HepG2 (cell line): ENCODE measurements around the gene TCEANC2. TPM values are rescaled to one million over a fixed set of nuclear protein-coding genes. Genes with fewer than 3 reads are reported as not detected.

Experiments
- EP300 ChIP-seq, 3 experiments: sonication (generic) in 1 of 3; formaldehyde crosslinking in 1 of 3; IDR thresholded peaks; 2 replicates each; pipeline versions ENCODE4 v1.5.1 to v1.6.1; 2011 to 2020; ENCODE audit warnings: low read depth in 2 of 3, low read length in 2 of 3, borderline replicate concordance in 1 of 3, improper control_type of control experiment in 1 of 3, mild to moderate bottlenecking in 1 of 3, missing genetic modification reagents in 1 of 3, moderate library complexity in 1 of 3
- IKZF5 ChIP-seq: IDR thresholded peaks from 2 replicates; pipeline ENCODE4 v1.6.1; 2018; ENCODE audit warnings: missing genetic modification reagents, mild to moderate bottlenecking, missing compliant biosample characterization
- JUND ChIP-seq: sonication (generic); formaldehyde crosslinking; IDR thresholded peaks from 2 replicates; pipeline ENCODE4 v1.8.0; 2022; ENCODE audit warnings: mild to moderate bottlenecking, missing genetic modification reagents
- MAFF ChIP-seq: IDR thresholded peaks from 2 replicates; pipeline ENCODE4 v1.6.1; 2011; ENCODE audit warnings: low read depth, low read length, improper control_type of control experiment
- MAFG ChIP-seq: sonication (generic); formaldehyde crosslinking; IDR thresholded peaks from 2 replicates; pipeline ENCODE4 v1.5.1; 2020; ENCODE audit warnings: mild to moderate bottlenecking, missing genetic modification reagents
- SKIL ChIP-seq: sonication (generic); formaldehyde crosslinking; IDR thresholded peaks from 2 replicates; pipeline ENCODE4 v1.8.0; 2022; ENCODE audit warnings: missing genetic modification reagents, mild to moderate bottlenecking, moderate library complexity, borderline replicate concordance
- SOX13 ChIP-seq, 3 experiments: fragments of 450-650 bp in 1 of 3; sonication (generic) in 1 of 3; formaldehyde crosslinking in 1 of 3; IDR thresholded peaks in 2 of 3; conservative IDR thresholded peaks in 1 of 3; 2 replicates each; pipeline versions ENCODE4 v1.5.0 to v1.6.1; 2016 to 2020; ENCODE audit warnings: antibody characterized with exemption in 1 of 3, mild to moderate bottlenecking in 1 of 3, missing compliant biosample characterization in 1 of 3, missing genetic modification reagents in 1 of 3, moderate library complexity in 1 of 3
- TARDBP ChIP-seq: sonication (generic); formaldehyde crosslinking; IDR thresholded peaks from 2 replicates; pipeline ENCODE4 v1.8.0; 2022; ENCODE audit warnings: mild to moderate bottlenecking, missing genetic modification reagents
- ZHX2 ChIP-seq, 2 experiments: sonication (generic) in 1 of 2; formaldehyde crosslinking in 1 of 2; IDR thresholded peaks; 2 replicates each; pipeline versions ENCODE4 v1.6.1 to v1.9.0; 2014 to 2022; ENCODE audit warnings: antibody characterized with exemption in 1 of 2, borderline replicate concordance in 1 of 2, inconsistent platforms in 1 of 2, low read depth in 1 of 2, missing genetic modification reagents in 1 of 2
- ZMYM2 ChIP-seq: sonication (generic); formaldehyde crosslinking; IDR thresholded peaks from 2 replicates; pipeline ENCODE4 v1.8.0; 2022; ENCODE audit warnings: mild to moderate bottlenecking, missing genetic modification reagents
- ZNF263 ChIP-seq: sonication (generic); formaldehyde crosslinking; IDR thresholded peaks from 2 replicates; pipeline ENCODE4 v1.4.0; 2020; ENCODE audit warnings: missing genetic modification reagents
- ZNF3 ChIP-seq: IDR thresholded peaks from 2 replicates; pipeline ENCODE4 v1.7.0; 2017; ENCODE audit warnings: inconsistent platforms
- ZNF432 ChIP-seq: sonication (generic); formaldehyde crosslinking; IDR thresholded peaks from 2 replicates; pipeline ENCODE4 v1.5.0; 2020; ENCODE audit warnings: missing genetic modification reagents, mild to moderate bottlenecking, borderline replicate concordance
- ZNF709 ChIP-seq: sonication (generic); formaldehyde crosslinking; IDR thresholded peaks from 2 replicates; pipeline ENCODE4 v1.5.0; 2020; ENCODE audit warnings: mild to moderate bottlenecking, missing genetic modification reagents
- ZNF782 ChIP-seq: sonication (generic); formaldehyde crosslinking; IDR thresholded peaks from 2 replicates; pipeline ENCODE4 v1.4.0; 2020; ENCODE audit warnings: missing genetic modification reagents, mild to moderate bottlenecking, borderline replicate concordance
- polyA plus RNA-seq, 8 experiments: library from polyadenylated mRNA; depleted of rRNA in 3 of 8; stranded (reverse) in 7 of 8; unstranded in 1 of 8; fragments of >200 nt; fragmentation: Illumina TruSeq in 4 of 8; extraction: Trizol in 4 of 8; gene quantifications; 2 replicates each; pipeline versions ENCODE4 v1.2.1 to v1.2.3, GENCODE V29; 2011 to 2016; ENCODE audit warnings: low read depth in 4 of 8, missing spikeins in 1 of 8, mixed read lengths in 1 of 8; ENCODE audit not compliant: insufficient read depth in 1 of 8
- total RNA-seq, 5 experiments: library from RNA; depleted of rRNA; stranded (reverse); fragments of >200 nt; fragmentation: Illumina TruSeq; extraction: Trizol; gene quantifications; 2 replicates each; pipeline ENCODE4 v1.2.3, GENCODE V29; 2016; ENCODE audit warnings: low read depth in 1 of 5

Gene TCEANC2
- total and polyA plus RNA-seq, 2 of the 13 experiments (the other 11 are each of a cell fraction or from before 2014, with no cell fraction given): 3.8 to 5.0 TPM

GRCh38 chr1:54028306-54029251 is 24.8 kb upstream of the TCEANC2 start (continued):
- no peak for TF ChIP-seq ZNF432
- TF ChIP-seq ZHX2 (IDR thresholded peaks at IDR 0.05; ENCODE audit: low read depth): no peak
- 0 out of 2 replicates have a peak, but pooled peaks have one; percentile 44 for TF ChIP-seq ZHX2 (CRISPR knock-in tag; IDR thresholded peaks at IDR 0.05; ENCODE audit: borderline replicate concordance)
- TF ChIP-seq SOX13 (IDR thresholded peaks at IDR 0.05): no peak
- TF ChIP-seq SOX13 (CRISPR knock-in tag; conservative IDR thresholded peaks at IDR 0.05 in 1 of 2, IDR thresholded peaks at IDR 0.05 in 1 of 2): peak in 1 of 2 experiments; percentile 79; a peak in 2 of 4 replicates
- TF ChIP-seq MAFF: peak; percentile 36; the same call in 1 of the 2 replicates
- no peak for TF ChIP-seq JUND (CRISPR knock-in tag)
- TF ChIP-seq MAFG (CRISPR knock-in tag): no peak
- no peak for TF ChIP-seq ZMYM2
- no peak for TF ChIP-seq ZNF3 (CRISPR knock-in tag)
- no peak for TF ChIP-seq IKZF5 (CRISPR knock-in tag)
- no peak for TF ChIP-seq ZNF782 (CRISPR knock-in tag)
- no peak for TF ChIP-seq ZNF709 (CRISPR knock-in tag)
- peak in 1 of 2 experiments; percentile 6; a peak in 1 of 4 replicates for TF ChIP-seq EP300 (IDR thresholded peaks at IDR 0.05; ENCODE audit: low read depth in 2 of 2, low read length in 2 of 2)
- TF ChIP-seq EP300 (CRISPR knock-in tag; IDR thresholded peaks at IDR 0.05; ENCODE audit: borderline replicate concordance): no peak
- TF ChIP-seq SKIL (CRISPR knock-in tag): no peak; the same call in 1 of the 2 replicates
- TF ChIP-seq TARDBP (CRISPR knock-in tag): peak; percentile 29; the same call in 1 of the 2 replicates
- TF ChIP-seq ZNF263 (CRISPR knock-in tag): peak; percentile 88
